Uterus (tissue), 2 donors: ENCODE data around the gene LRPPRC.

Experiments used
- POLR2A ChIP-seq, 2 donors: fragments of 450-650 bp; IDR thresholded peaks; one replicate each; pipeline ENCODE4 v1.6.1; 2016; ENCODE audit warnings: antibody characterized with exemption in 2 of 2, mild to moderate bottlenecking in 1 of 2, moderate library complexity in 1 of 2
- TF ChIP-seq, protein P1 (sequence below), 4 experiments: fragments of 200-600 bp in 2 of 4; fragments of 450-650 bp in 2 of 4; sonication (generic) in 2 of 4; IDR thresholded peaks; one replicate each; pipeline ENCODE4 v1.5.1; 2016 to 2019; ENCODE audit warnings: antibody characterized with exemption in 4 of 4, mild to moderate bottlenecking in 2 of 4, moderate library complexity in 1 of 4

DNA sequence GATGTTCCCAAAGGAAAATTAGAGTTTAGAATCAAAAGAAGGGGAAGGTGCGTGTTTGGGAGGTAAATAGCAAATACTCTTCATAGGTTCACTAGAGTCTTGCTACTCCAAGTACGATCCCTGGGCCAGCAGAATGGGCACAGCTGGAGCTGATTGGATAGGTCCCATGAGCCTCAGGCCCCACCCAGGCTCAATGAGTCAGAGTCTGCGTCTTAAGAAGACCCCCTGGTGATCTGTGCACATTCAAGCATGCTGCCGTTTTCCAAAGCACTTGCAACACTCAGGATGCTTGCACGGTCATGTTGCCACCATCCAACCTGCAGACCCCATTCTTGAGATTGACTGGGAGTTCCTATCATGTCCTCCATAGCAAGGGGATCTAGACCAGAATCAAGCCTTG lies 116.5 kb downstream of the LRPPRC start:
- TF ChIP-seq, protein P1, sequence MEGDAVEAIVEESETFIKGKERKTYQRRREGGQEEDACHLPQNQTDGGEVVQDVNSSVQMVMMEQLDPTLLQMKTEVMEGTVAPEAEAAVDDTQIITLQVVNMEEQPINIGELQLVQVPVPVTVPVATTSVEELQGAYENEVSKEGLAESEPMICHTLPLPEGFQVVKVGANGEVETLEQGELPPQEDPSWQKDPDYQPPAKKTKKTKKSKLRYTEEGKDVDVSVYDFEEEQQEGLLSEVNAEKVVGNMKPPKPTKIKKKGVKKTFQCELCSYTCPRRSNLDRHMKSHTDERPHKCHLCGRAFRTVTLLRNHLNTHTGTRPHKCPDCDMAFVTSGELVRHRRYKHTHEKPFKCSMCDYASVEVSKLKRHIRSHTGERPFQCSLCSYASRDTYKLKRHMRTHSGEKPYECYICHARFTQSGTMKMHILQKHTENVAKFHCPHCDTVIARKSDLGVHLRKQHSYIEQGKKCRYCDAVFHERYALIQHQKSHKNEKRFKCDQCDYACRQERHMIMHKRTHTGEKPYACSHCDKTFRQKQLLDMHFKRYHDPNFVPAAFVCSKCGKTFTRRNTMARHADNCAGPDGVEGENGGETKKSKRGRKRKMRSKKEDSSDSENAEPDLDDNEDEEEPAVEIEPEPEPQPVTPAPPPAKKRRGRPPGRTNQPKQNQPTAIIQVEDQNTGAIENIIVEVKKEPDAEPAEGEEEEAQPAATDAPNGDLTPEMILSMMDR (IDR thresholded peaks at IDR 0.05): no peak
- TF ChIP-seq POLR2A (IDR thresholded peaks at IDR 0.05): no peak
